NCI-H446 treated with DMSO at 0.1 percent for 48 hours (cell line): Measurements from ENCODE around the gene IGF2BP3.

Experiments used
- DNase-seq: peaks from one replicate; lab custom pipeline; 2025; lab: John Stamatoyannopoulos, UW

The IGF2BP3 gene

DNA sequence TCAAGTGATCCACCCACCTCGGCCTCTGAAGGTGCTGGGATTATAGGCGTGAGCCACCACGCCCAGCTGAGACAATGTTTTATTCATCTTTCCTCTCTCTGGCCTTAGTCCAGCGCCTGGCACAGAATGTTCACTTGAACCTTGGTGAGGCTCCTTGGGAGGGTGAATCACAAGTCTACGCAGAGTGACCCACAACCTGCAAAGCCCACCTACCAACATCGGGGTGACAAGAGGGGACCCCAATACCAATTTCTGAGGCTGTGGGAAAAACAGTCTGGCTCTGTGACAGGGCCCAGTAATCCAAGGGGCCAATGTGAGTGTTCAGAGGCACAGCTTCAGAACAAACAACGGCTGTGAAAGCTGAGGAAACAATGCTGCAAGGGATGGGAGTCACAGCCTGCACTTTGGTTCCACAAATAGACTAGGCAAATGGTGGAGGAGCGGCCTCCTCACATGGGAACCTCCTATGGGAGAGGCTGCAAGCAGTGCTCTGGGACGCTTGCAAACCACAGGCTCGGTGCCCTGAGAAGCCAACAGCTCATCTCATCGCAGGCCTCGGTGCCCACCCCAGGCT is 176.7 kb downstream of the IGF2BP3 start:
- DNase-seq, result no peak

DNA sequence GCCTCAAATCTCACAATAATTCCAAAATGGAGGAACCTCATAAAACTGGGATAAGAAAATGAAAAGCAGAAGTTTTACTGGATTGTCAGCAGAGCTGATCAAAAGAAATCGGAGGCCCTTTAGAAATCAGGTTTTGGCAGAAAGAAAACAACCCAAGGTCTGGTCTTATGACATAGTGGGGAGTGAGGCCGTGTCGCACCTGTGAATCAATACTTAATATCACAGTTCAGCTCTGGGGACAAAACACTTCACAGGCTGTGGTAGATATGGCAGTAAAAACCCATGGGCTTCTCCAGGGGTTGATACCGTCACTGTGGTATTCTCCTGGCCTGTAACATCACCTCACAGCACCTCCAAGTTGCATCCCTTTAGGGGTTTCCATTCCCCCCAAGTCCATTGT is 177.7 kb downstream of the IGF2BP3 start:
- DNase-seq, result no peak

DNA sequence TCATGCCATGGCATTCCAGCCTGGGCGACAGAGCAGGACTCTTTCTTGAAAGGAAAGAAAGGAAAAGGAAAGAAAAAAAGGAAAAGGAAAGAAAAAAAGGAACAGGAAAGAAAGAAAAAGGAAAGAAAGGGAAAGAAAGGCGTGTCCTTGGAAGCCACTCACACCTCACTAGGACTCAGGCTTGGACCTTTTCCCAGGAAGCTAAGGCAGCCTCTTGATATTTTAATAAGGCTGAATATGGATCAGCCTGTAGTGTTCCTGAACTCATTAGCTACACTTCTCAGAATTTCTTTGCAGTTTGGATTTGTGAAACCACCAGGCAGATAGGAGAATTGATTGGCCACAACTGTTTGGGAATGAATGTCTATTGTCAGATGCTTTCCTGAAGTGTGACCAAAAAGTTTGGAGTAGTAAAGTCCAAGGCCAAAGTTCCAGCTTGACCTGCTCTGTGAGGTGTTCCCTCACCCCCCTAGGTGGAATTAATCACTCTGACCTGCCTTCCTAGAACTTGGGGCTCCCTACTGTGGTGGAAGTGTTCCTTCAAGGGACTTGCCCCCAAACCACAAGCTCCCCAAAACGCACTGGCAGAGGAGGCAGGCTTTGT is 178.2 kb downstream of the IGF2BP3 start:
- DNase-seq, result no peak

DNA sequence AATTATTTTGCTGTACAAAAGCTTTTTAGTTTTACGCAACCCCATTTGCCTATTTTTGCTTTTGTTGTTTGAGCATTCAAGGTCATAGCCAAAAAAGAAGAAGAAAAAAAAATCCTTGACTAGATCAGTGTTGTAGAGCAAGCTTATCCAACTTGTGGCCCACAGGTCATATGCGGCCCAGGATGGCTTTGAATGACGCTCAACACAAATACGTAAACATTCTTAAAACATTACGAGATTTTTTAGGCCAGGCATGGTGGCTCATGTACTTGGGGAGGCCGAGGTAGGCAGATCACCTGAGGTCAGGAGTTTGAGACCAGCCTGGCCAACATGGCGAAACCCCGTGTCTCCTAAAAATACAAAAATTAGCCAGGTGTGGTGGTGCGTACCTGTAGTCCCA is 179.3 kb downstream of the IGF2BP3 start:
- DNase-seq, result no peak

DNA sequence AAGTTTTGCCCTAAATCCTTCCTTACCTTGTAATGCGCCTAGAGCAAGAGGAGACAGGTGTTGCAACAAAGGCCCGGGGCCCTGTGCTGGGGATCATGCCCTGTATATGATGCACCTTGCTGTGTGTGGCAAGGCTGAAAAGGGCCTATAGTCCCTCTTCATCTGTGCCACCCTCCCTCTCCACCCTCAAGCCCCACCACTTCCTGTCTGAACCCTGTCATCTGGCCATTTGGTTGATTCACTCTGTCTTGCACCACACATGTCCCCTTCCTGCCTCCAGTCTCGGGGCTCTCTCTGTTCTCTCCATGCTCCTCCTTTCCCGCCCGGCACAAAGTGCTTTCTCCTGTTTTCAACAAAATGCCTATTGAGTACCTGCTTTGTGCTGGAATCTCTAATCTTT is 182.7 kb downstream of the IGF2BP3 start:
- DNase-seq, result no peak

DNA sequence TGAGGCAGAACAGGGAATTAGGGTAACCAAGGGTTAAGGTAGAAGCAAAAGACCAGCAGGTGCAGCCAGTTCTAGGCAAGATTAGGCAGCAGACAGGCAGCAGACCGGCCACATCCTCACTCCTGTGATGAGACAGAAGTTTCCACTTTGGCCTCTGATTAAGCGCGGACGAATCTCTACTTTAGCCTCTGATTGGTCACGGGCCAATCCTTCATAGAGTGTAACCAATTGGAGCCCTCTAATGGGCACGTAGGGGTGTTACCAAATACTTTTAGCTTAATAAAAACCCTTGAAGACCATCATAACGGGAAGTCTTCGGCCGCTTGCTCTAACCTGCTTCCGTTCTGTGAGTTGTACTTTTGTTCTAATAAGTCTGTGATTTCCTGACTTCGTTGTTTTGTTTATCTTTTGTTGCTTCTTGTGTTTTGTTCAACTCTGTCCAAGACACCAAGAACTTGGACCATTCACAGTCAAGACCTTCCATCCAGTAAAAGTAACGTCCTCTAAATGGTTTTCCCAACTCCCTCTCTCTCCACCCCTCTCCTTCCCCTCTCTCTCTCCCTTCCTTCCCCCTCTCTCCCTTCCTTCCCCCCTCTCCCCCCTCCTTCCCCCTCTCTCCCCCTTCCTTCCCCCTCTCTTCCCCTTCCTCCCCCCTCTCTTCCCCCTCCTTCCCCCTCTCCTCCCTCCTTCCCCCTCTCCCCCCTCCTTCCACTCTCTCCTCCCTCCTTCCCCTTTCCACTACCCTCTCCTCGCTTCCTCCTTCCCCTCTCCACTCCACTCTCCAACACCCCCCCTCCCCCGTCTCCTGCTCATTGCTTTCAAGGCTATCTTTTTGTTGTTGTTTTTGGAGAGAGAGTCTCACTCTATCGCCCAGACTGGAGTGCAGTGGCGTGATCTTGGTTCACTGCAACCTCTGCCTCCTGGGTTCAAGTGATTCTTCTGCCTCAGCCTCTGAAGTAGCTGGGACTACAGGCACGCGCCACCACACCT is 184.3 kb downstream of the IGF2BP3 start:
- no peak for DNase-seq

DNA sequence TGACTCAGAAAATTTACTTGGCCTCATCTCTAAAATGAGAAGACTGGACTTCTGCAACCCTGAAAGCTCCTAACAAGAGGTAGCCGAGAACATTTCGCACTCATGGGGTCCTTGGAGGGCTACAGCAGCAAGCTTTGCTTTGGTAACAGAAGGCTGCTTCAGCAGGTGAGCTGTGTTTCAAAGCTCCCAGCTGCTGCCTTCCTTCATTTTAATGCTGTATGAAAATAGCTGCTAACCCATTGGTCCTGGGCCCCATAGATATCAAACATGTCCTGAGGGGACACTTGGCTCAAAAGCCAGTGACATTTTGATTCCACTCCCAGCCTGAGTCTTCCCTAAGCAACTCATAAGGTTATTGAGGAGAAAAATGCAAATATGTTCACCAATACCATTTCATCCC is 185.4 kb downstream of the IGF2BP3 start:
- DNase-seq, result no peak

DNA sequence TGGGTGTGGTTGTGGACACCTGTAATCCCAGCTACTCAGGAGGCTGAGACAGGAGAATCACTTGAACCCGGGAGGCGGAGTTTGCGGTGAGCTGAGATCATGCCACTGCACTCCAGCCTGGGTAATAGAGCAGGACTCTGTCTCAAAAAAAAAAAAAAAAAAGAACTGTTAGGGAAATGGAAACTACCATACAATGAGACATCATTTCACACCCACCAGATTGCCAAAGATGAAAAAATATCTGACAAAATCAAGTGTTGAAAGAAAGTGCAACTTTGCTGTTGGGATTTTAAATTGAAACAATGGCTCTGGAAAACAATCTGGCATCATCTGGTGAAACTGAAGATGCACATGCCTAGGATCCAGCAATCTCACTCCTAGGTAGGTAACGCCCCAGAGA is 187.2 kb downstream of the IGF2BP3 start:
- no peak for DNase-seq

DNA sequence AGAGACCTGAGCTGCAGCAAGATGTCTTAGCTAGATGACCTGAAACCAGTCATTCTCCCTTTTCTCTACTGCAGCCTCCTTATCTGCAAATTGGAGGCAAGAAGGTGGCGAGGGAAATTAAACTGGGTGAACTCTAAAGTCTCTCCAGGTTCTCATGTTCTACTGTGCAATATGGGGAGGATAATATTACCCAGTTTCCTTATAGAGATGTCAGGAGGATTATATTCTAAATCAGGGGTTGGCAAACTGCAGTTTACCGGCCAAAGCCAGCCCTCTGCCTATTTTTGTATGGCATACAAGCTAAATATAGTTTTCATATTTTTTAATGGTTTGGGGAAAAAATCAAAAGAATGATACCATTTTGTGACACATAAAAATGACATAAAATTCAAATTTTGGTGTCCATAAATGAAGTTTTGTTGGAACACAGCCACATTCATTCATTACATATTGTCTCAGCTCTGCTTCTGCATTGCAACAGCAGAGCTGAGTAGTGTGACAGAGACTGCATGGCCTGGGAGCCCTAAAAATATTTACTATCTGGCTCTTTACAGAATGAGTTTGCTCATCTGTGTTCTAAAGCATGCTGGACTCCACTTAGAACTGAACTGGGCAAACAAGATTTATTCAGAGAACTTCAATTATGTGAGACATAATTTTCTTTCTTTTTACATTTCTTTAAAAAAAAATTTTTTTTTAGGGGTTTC is 190.3 kb downstream of the IGF2BP3 start:
- no peak for DNase-seq

DNA sequence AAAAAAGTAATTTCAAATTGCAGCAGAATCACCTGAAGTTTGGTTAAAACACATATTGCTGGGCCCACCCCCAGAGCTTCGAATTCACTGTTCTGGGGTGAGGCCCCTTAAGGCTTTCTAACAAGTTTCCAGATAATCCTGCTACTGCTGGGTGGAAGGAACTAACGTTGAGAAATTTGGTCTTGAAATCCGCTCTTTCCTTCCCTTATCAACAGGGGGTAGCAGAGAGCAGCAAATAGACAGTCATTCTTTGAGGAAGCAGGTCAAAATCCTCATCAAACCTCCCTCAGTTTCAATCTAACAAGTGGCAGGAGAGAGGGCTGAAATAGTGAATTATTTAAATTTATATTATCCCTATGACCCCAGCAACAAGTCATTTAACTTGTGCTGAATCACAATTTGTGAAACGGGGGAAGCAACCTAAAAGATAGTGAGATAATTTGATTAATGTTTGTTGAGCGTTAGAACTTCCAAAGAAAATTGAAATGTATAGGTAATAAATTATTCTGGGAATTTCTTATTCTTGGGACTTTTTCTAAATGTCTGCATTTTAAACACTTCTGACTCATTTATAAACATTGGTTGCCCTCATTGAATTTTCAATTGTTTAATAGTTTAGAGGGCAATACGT is 192.8 kb downstream of the IGF2BP3 start:
- peak; percentile 31 for DNase-seq

DNA sequence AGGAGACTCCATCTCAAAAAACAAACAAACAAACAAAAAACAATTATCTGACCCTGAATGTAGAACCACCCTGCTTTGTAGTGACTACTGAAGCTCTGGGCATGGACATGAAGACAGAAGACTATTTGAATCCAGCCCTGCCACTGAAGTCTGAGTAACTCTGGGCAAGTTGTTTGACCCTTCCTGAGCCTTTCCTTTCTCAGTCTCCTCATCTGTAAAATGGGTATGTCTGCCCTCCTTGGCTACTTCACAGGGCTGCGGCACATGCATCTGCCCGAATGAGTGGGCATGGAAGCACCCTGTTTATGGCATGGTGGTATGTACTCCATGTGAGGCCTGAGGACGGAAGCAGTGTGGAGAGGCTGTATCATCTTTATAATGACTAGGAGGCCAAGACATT is 193.3 kb downstream of the IGF2BP3 start:
- DNase-seq, result no peak

DNA sequence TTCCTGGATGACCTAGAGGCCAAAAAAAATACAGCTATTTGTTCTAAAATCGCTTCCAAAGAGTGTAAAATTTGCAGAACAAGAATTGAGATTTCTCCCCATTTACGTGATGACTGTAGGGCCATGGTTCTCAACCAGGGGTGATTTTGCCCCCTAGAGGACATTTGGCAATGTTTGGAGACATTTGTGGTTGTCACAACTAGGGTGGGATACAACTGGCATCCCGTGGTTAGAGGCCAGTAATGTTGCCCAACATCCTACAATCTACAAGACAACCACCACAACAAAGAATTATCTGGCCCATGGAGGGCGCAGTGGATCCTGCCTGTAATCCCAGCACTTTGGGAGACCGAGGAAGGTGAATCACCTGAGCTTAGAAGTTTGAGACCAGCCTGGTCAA is 193.9 kb downstream of the IGF2BP3 start:
- no peak for DNase-seq

DNA sequence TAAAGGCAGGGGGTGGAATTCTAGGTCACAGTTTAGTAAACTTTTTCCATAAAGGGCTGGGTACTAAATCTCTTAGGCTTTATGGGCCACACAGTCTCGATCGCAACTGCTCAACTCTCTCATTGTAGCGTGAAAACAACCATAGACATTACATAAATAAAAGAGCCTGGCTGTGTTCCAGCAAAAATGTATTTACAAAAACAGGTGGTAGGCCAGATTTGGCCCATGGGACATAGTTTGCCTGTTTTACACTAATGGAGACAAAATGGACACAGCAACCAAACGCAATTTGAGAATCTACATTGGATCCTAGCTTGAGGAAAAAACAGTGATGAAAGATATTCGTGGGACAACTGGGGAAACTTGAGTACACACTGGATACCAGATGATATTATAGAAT is 194.4 kb downstream of the IGF2BP3 start:
- no peak for DNase-seq

DNA sequence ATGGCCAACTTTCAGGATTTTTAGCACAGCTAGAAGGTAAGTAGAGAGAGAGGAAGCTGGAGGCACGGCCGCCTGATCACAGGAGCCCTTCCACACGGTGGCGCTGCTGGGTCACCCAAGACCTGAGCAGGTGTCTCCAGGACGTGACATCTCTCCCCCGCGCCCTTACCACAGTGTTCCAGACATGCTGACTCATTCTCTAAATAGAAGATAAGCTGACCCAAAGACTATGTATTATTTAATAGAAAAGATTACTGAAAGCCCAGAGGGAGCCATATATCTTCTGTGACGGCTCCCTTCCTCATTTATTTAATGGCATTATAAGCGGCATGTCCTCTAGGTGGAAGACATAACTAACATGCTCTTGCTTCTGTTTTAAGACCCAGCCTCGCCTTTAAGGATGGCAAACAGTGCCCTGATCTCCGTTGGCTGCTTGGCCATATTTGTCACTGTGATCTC is 197.1 kb downstream of the IGF2BP3 start:
- DNase-seq, result peak; percentile 64

DNA sequence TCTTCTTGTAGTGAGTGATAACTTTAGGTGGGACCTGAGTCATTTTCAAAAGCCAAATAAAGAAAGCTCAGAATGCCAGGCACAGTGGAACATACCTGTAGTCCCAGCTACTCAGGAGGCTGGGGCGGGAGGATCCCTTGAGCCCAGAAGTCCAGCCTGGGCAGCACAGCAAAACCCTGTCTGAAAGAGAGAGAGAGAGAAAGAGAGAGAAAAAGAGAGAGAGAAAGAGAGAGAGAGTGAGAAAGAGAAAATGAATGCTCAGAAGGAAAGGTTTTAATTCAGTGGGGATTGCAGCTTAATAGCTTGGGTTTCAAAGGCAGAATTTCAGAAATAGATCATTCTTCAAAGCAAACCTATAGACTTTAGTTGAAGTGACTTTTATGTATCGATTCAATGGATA is 198.0 kb downstream of the IGF2BP3 start:
- no peak for DNase-seq

DNA sequence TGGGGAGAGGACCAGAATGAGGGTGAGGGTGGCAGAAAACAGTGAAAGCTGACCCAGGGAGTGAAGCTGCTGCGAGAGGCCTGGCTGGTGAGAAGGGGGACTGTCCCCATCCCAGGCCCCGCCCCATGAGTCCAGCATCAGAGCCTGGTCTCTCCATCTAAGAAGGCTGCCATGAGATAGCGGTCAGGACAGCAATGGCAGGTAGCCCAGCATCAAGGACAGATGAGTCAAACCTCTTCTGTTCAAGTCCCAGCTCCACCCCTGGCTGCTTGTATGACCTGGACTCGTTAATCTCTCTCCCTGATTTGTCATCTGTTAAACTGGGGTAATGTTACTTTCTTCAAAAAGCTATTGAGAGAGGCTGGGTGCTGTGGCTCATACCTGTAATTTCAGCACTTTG is 201.5 kb downstream of the IGF2BP3 start:
- no peak for DNase-seq

DNA sequence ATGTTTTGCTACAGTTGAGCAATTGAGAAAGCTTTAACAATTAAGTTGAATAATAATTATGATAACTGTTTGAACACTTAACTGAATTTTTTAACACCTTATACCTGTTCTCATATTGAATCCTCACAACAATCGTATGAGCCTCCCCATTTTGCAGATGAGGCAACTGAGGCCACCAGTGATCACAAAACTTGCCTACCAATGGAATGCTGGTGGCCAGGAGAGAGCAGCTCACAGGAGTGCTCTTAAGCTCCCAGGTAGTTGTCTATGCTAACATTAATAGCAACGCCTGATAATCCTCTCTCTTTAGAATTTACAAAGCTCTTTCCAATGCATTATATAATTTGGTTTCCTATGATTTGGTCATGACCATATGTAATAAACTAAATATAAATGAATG is 202.1 kb downstream of the IGF2BP3 start:
- no peak for DNase-seq

DNA sequence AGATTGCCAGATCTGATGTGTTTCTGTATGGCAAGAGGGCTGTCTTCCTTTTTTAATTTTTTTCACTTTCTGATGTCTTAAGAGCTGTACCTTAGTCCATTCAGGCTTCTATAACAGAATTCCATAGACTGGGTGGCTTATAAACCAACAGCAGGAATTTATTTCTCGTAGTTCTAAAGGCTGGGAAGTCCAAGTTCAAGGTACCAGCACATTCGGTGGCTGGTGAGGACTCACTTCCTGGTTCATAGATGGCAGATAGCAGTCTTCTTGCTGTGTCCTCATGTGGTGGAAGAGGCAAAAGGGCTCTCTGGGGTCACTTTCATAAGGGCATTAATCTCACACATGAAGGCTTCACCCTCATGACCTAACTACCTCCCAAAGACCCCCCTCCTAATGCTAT is 202.9 kb downstream of the IGF2BP3 start:
- DNase-seq, result no peak

DNA sequence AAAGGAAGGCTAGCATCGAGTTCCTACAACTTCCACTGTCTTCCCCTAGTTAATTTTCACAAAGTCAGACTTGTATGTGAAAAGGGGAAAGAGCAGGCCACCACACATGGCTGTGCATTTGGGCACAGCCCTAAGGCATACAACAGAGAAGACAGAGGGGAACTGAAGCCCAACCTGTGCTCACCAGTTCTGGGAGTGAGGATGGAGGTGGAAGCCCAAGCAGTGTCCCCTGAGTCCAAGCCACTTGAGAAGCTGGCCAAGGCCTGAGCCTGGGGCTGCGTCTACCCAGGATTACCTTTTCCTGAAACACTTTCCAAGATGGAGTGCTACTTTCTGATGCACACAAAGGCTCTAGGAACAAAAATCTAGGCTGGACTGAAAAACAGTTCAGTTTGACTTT is 203.4 kb downstream of the IGF2BP3 start:
- DNase-seq, result no peak

DNA sequence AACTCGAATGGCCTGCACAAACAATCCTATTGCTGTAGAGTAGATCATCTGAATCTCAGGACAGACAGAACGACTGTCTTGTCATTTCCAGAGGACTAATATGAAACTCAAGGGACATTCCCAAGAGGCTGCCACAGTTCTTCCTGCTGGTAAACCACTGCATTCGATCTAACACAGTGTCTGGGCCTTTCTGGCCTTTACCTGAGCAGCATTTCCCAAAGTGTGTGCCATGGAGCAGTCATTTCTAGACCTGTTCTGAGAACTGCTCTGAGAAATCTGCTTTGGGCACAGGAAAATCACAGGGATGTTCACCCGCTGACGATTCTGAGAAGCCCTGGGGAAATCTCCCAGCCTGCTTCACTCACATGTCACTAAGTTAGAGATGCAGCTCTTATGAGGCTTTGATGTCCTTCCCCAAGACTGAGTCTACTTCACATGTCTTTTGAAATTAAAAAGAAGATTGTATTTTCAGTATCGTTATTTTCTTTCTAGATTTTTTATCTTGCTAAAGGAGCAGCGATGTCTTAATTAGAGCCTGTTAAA is 205.3 kb downstream of the IGF2BP3 start:
- DNase-seq, result no peak

DNA sequence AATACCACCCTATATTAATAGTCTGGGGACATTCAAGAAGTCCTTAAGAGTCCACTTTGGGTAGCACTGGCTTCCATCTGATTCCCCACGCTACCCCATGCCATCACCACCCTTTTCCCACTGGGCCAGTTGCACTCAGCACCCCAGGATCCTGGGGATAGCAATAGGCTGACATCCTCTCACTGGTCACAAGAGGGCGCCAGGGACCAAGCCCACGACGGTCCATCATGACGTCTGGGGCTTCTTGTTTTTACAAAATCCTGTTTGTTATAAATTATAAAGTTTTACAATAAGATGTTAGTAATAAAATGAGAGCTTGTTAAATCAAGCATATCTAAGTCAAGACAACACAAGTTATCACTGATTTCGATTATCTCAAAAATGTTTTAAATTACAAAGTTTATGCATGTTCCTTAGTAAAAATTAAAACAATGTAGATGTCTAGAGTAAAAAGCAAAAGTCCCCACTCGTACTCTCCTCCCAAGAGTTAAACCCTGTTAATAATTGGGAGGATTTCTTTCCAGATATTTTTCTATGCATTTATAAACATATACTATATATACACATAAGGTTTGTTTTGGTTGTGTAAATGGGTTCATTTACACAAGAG is 208.3 kb downstream of the IGF2BP3 start:
- no peak for DNase-seq
